Activated CD8-positive, alpha-beta memory T cell treated with anti-CD3 and anti-CD28 coated beads, Interleukin-2, amount 50 U/mL, for 24 hours (primary cell): ENCODE measurements around the gene WHRN.

Experiments used
- DNase-seq: peaks from one replicate; pipeline ENCODE4 v3.0.0-alpha.2; 2020; ENCODE audit errors: extremely low read depth

The WHRN gene

DNA sequence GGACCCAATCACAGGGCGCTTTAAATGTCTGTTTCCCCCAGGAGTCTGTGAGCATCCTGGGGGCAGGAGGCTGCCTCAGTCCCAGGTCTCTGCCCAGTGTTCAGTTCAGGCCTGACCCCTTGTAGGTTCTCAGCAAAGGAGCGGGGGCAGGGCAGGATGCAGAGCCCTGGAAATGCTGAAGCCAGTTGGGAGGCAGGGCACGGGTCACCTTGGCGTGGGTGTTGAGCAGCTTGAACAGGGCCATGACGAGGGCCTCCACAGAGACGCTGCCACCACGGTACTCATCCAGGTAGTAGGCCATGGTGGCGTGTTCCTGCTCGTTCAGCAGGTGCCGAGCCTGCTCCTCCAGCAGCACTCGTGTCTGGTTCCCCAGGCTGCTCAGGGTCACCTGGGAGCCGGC lies 81.1 kb downstream of the WHRN start:
- no peak for DNase-seq

- no peak for DNase-seq
Observed at GRCh38 chr9:114423181-114423580, 82.1 kb downstream of the WHRN start.

DNA sequence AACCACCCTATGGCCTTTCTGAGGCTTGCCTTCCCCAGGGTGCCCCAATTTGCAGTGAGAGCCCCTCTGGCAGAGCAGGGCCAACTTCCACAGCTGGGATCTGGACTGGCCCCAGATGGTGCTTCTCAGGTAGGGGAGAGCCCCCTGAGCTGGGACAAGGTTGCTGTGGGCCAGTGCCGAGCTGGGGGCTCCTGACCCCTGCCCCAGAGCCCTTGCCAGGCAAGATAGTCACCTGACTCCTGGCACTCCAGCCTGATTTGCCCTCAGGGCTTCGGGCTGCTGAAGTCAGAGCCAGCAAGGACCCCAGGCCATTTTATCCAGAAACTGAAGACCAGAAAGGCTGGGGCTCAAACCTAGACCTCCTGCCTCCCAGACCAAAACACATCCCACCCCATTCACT lies 84.1 kb downstream of the WHRN start:
- DNase-seq = no peak

DNA sequence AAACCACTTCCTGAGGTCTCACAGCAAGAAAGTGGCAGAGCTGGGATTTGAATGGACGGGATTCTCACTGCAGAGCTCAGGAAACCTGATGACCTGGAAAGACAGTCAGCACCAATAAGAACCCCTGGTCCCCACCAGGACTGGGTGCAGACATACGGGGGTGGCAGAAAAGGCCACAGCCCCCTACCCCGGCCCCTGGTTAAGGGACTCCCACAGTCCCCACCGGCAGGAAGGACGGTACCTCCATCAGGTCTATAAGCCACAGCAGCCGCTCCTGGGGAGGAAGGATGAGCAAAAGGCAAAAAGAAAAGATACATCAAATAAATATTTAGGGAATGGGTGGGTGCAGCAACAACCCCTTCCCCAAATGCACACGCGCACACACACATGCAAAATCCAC lies 85.5 kb downstream of the WHRN start:
- no peak for DNase-seq

DNA sequence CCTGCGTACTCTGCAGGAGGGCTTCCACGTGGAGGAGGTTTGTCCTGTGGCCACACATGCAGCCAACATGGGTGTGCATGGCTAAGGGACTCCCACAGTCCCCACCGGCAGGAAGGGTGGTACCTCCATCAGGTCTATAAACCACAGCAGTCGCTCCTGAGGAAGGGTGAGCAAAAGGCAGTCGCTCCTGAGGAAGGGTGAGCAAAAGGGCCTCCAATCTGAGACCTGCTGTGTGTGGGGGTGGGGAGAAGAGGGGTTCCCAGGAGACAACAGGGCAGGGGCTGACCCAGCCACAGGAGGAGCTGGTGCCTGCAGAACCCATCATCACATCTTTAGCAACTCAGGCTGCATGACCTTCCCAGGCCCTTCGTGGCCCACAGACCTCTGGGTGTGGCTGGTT lies 87.2 kb downstream of the WHRN start:
- DNase-seq = no peak

GRCh38 chr9:114417511-114417910 lies 87.8 kb downstream of the WHRN start:
- no peak for DNase-seq

DNA sequence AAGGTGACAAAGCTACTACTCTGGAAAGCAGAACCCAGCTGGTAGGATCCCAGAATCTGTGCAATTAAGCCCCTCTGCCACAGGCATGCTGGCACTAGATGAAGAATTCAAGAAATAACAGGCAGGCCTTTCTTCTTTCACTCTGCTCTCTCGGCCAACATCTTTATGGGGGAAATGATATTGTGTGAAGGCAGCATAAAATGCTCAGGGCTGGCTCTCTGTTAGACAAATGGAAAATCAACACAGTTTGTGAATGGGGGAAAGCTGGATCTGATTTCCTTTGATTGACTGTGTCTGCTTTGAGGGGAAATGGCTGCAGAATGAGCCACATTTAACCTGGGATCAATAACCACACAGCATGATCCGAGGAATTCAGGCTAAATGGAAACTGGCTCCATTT lies 88.4 kb downstream of the WHRN start:
- DNase-seq = no peak

GRCh38 chr9:114416290-114416689 lies 89.0 kb downstream of the WHRN start:
- no peak for DNase-seq

GRCh38 chr9:114414346-114414745 lies 90.9 kb downstream of the WHRN start:
- no peak for DNase-seq

- DNase-seq = no peak
Observed at GRCh38 chr9:114413861-114414301, 91.4 kb downstream of the WHRN start.

DNA sequence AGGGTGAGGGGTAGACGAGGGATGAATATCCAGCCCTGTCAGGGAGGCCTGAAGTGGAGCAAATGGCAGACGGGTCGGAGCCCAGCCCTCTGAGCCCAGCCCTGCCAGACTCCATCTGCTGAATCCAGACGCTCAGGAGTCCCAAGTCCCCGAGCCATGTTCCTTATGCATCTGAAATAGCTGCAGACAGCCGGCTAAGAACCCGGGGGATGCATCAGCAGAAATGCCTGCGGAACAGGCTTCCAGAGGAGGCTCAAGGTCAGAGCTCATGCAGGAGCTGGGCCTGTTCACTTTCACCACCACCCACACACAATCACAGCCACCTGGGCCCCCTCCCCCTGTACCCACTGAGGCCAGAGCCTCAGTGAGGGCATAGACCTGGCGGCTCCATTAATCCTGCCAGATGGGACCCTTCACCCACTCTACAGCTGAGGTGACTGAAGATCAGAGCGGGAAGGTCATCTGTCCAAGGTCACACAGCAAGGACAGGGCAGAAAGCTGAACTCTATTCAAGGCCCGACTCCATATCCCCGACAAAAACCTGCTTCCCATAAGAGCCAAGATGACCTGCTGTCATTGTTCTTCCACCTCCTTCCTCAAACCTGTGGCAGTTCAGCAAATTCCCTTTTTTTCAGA lies 93.1 kb downstream of the WHRN start:
- DNase-seq = no peak

GRCh38 chr9:114411452-114411851 lies 93.8 kb downstream of the WHRN start:
- no peak for DNase-seq

- no peak for DNase-seq
Observed at GRCh38 chr9:114410910-114411309, 94.4 kb downstream of the WHRN start.

DNA sequence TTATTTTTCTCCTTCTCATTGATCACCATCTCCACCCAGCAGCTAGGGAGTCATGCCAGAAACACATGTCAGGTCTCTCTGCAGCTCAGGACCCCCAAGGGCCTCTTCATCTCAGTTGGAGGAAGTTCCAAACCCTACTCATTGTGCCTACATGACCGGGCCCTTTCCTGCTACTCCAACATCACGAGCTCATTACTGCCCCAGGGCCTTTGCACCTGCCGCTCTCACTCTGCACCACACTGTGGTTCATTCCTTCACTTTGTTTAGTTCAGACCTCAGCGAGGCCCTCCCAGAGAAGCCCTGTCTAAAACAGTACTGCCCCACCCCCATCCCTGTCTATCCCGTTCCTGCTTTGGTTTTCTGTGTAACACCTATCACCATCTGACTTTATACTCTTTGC lies 95.4 kb downstream of the WHRN start:
- DNase-seq = no peak

DNA sequence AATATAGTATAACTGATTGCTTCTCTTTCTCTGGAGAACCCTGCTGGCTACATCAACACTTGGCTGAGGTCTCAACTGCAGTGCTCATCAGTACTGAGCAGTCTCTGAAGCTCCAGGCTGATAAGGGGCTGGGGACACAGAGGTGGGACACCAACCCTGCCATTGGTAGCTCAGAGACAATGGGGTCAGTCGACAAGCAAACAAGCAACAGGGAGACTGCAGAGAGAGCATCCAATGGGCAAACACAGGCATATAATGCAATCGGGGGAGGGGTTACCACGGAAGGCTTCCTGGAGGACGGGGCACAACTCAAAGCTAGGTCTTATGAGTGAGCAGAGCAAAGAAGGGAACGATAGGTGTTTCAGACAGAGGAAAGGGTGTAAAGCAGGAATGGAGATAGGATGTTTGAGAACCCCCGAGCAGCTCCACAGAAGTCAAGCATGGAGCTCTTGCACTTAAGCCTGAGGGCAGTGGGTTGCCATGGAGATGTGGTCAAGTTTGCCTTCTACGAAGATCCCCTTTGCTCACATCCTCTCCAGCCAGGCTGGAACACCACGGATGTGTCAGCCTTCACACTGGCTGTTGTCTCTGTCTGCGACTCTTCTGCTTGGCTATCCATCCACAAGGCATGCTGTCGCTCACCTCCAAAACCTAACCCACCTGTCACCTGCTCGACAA lies 96.0 kb downstream of the WHRN start:
- DNase-seq = no peak

- no peak for DNase-seq
Observed at GRCh38 chr9:114408645-114409044, 96.6 kb downstream of the WHRN start.

DNA sequence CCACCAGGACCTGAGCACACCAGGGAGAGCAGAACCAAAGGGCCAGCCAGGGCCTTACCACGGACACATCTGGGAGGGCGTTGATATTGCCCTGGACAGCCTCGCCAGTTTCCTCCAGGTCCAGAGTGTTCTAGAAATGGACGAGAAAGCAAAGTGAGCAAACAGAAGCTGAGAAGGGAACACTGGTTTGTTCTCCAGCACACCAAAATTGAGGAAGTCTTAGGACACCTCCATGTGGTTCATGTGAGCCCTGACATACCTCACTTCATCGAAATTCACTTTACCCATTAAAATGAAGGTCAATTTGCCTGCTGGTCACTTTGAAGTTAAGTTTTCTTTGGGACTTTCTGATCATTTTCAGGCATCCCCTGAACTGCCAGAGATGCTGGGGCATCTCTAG lies 97.4 kb downstream of the WHRN start:
- no peak for DNase-seq

- no peak for DNase-seq
Observed at GRCh38 chr9:114406441-114406840, 98.8 kb downstream of the WHRN start.

DNA sequence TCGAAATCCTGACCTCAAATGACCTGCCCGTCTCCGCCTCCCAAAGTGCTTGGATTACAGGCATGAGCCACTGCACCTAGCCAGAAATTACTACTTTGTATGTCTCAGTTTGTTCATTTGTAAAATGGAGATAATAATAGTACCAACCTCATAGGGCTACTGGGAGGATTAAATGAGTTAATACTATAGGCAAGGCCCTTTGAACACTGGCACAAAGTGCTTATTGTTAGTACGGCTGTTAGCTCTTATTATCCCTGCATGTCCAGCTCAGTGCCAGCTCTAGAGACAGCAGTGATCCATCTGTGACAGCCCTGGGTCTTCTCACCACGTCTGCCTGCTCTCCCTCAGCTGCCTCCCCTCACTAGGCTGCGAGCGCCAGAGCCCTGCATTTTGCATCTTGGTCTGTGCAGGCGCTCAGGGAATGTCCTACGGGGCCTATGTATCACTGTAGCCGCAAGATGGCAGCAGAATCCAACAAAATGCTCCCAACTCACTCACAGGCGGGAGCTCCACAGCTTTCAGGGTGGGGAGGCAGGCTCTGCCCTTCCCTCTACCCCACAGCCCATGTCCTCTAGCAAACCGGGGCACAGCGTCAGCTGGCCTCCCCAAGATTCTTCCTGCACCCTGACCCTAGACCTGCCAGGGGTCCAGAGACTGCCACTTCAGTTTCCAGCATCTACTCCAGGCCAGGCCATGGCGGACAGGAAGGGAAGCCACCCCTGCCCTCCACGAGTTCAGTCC lies 99.8 kb downstream of the WHRN start:
- peak; percentile 54 for DNase-seq

- DNase-seq = no peak
Observed at GRCh38 chr9:114404531-114404930, 100.7 kb downstream of the WHRN start.

DNA sequence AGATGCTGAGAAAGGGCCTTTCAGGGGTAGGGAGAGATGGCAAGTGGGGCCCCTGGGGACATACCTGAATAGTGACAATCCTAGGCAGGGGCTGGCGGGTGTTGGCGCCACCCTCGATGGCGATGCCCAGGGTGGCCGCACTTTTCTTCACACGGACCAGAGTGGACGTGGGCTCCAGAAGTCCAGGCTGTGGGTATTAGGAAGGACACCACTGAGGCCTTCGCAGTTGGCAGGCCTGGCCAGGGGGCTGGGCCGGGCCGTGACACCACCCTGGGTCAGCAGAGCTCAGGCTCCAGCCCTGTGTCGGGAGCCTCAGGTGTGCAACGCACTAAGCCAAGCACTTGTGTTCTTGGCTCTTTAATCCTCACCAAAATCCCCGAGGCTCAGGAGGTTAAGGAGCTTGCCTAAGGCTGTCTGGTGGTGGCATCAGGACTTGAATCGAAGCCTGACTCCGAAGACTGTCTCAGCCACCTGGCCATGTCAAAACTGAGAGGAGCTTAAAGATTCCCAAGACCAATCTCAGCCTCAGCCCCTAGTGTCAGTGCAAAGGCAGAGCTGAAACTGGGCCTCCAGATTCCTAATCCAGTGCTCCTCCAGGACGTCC lies 102.0 kb downstream of the WHRN start:
- DNase-seq = no peak

- DNase-seq = no peak
Observed at GRCh38 chr9:114401344-114401743, 103.9 kb downstream of the WHRN start.

DNA sequence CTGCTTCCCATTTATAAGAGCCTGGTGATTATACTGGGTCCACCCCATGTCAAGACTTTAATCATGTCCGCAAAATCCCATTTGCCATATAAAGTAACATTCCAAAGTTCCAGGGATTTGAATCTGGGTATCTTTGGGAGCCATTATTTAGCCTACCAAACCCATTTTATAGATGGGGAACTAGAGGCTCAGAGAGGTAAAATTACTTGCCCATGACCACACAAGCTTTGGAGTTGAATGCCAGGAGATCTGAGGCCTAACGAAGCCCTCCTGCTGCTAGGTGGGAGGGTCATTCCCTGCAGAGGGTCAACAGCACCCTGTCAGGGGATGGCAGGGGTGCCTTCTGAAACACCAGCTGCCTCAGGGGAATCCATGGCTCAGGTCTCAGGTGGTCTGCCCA lies 104.5 kb downstream of the WHRN start:
- no peak for DNase-seq
